HepG2 (cell line): ENCODE measurements around the gene EGR1. TPM values are rescaled to one million over a fixed set of nuclear protein-coding genes. Genes with fewer than 3 reads are reported as not detected.

Source experiments
- ARID2 ChIP-seq: sonication (generic); formaldehyde crosslinking; IDR thresholded peaks from 2 replicates; pipeline ENCODE4 v1.8.1; 2022; ENCODE audit warnings: mild to moderate bottlenecking, missing genetic modification reagents, borderline replicate concordance
- ARID5B ChIP-seq: IDR thresholded peaks from 2 replicates; pipeline ENCODE4 v1.4.0; 2020; ENCODE audit warnings: mild to moderate bottlenecking, missing genetic modification reagents
- ATF1 ChIP-seq: IDR thresholded peaks from 2 replicates; pipeline ENCODE4 v1.6.1; 2016; ENCODE audit warnings: mild to moderate bottlenecking, control low read depth
- ATF5 ChIP-seq: sonication (generic); formaldehyde crosslinking; IDR thresholded peaks from 2 replicates; pipeline ENCODE4 v1.4.0; 2020; ENCODE audit warnings: mild to moderate bottlenecking, low read depth, missing genetic modification reagents
- BORCS8-MEF2B ChIP-seq: sonication (generic); formaldehyde crosslinking; IDR thresholded peaks from 2 replicates; pipeline ENCODE4 v1.8.0; 2022; ENCODE audit warnings: mild to moderate bottlenecking, missing genetic modification reagents
- BRCA1 ChIP-seq: sonication (generic); formaldehyde crosslinking; IDR thresholded peaks from 2 replicates; pipeline ENCODE4 v1.4.0; 2020; ENCODE audit warnings: missing genetic modification reagents
- CENPT ChIP-seq: sonication (generic); formaldehyde crosslinking; IDR thresholded peaks from 2 replicates; pipeline ENCODE4 v1.8.0; 2022; ENCODE audit warnings: low read depth, mild to moderate bottlenecking, moderate library complexity, missing genetic modification reagents
- ETV6 ChIP-seq: sonication (generic); formaldehyde crosslinking; conservative IDR thresholded peaks from 2 replicates; pipeline ENCODE4 v1.4.0; 2020; ENCODE audit warnings: missing genetic modification reagents
- HMGA1 ChIP-seq: sonication (generic); formaldehyde crosslinking; conservative IDR thresholded peaks from 2 replicates; pipeline ENCODE4 v1.4.0; 2020; ENCODE audit warnings: missing genetic modification reagents
- MYNN ChIP-seq: sonication (generic); formaldehyde crosslinking; IDR thresholded peaks from 2 replicates; pipeline ENCODE4 v1.4.0; 2020; ENCODE audit warnings: mild to moderate bottlenecking, low read depth, missing genetic modification reagents
- POGK ChIP-seq: sonication (generic); formaldehyde crosslinking; conservative IDR thresholded peaks from 2 replicates; pipeline ENCODE4 v1.8.0; 2022; ENCODE audit warnings: mild to moderate bottlenecking, moderate library complexity, missing genetic modification reagents
- SATB2 ChIP-seq: sonication (generic); formaldehyde crosslinking; IDR thresholded peaks from 2 replicates; pipeline ENCODE4 v1.5.0; 2020; ENCODE audit warnings: missing genetic modification reagents
- SMAD3 ChIP-seq: sonication (generic); formaldehyde crosslinking; IDR thresholded peaks from 2 replicates; pipeline ENCODE4 v1.4.0; 2020; ENCODE audit warnings: missing genetic modification reagents
- TCF7L2 ChIP-seq: IDR thresholded peaks from 2 replicates; pipeline ENCODE4 v1.6.1; 2011; ENCODE audit warnings: mild to moderate bottlenecking, low read depth, low read length, moderate library complexity
- TFAP4 ChIP-seq: sonication (generic); IDR thresholded peaks from 2 replicates; pipeline ENCODE4 v1.6.1; 2016; ENCODE audit warnings: low read depth, borderline replicate concordance
- ZNF263 ChIP-seq: sonication (generic); formaldehyde crosslinking; IDR thresholded peaks from 2 replicates; pipeline ENCODE4 v1.4.0; 2020; ENCODE audit warnings: missing genetic modification reagents
- ZSCAN31 ChIP-seq: sonication (generic); formaldehyde crosslinking; IDR thresholded peaks from 2 replicates; pipeline ENCODE4 v1.5.0; 2020; ENCODE audit warnings: low read depth, mild to moderate bottlenecking, missing genetic modification reagents
- polyA plus RNA-seq, 8 experiments: library from polyadenylated mRNA; depleted of rRNA in 3 of 8; stranded (reverse) in 7 of 8; unstranded in 1 of 8; fragments of >200 nt; fragmentation: Illumina TruSeq in 4 of 8; extraction: Trizol in 4 of 8; gene quantifications; 2 replicates each; pipeline versions ENCODE4 v1.2.1 to v1.2.3, GENCODE V29; 2011 to 2016; ENCODE audit warnings: low read depth in 4 of 8, missing spikeins in 1 of 8, mixed read lengths in 1 of 8; ENCODE audit not compliant: insufficient read depth in 1 of 8
- total RNA-seq, 5 experiments: library from RNA; depleted of rRNA; stranded (reverse); fragments of >200 nt; fragmentation: Illumina TruSeq; extraction: Trizol; gene quantifications; 2 replicates each; pipeline ENCODE4 v1.2.3, GENCODE V29; 2016; ENCODE audit warnings: low read depth in 1 of 5
- TF ChIP-seq, protein P1 (sequence below): sonication (generic); formaldehyde crosslinking; IDR thresholded peaks from 2 replicates; pipeline ENCODE4 v1.4.0; 2020; ENCODE audit warnings: missing genetic modification reagents
- TF ChIP-seq, protein P2 (sequence below): sonication (generic); formaldehyde crosslinking; IDR thresholded peaks from 2 replicates; pipeline ENCODE4 v1.5.0; 2020; ENCODE audit warnings: missing genetic modification reagents

Gene EGR1
- total and polyA plus RNA-seq, 2 of the 13 experiments (the other 11 are each of a cell fraction or from before 2014, with no cell fraction given), result 4.1 to 4.5 TPM

- TF ChIP-seq POGK (CRISPR knock-in tag), result no peak
- no peak for TF ChIP-seq MYNN
- TF ChIP-seq TFAP4, result no peak
- TF ChIP-seq, protein P1, sequence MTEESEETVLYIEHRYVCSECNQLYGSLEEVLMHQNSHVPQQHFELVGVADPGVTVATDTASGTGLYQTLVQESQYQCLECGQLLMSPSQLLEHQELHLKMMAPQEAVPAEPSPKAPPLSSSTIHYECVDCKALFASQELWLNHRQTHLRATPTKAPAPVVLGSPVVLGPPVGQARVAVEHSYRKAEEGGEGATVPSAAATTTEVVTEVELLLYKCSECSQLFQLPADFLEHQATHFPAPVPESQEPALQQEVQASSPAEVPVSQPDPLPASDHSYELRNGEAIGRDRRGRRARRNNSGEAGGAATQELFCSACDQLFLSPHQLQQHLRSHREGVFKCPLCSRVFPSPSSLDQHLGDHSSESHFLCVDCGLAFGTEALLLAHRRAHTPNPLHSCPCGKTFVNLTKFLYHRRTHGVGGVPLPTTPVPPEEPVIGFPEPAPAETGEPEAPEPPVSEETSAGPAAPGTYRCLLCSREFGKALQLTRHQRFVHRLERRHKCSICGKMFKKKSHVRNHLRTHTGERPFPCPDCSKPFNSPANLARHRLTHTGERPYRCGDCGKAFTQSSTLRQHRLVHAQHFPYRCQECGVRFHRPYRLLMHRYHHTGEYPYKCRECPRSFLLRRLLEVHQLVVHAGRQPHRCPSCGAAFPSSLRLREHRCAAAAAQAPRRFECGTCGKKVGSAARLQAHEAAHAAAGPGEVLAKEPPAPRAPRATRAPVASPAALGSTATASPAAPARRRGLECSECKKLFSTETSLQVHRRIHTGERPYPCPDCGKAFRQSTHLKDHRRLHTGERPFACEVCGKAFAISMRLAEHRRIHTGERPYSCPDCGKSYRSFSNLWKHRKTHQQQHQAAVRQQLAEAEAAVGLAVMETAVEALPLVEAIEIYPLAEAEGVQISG, result no peak
- TF ChIP-seq, protein P2, sequence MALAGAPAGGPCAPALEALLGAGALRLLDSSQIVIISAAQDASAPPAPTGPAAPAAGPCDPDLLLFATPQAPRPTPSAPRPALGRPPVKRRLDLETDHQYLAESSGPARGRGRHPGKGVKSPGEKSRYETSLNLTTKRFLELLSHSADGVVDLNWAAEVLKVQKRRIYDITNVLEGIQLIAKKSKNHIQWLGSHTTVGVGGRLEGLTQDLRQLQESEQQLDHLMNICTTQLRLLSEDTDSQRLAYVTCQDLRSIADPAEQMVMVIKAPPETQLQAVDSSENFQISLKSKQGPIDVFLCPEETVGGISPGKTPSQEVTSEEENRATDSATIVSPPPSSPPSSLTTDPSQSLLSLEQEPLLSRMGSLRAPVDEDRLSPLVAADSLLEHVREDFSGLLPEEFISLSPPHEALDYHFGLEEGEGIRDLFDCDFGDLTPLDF (CRISPR knock-in tag), result no peak
- no peak for TF ChIP-seq ATF5 (CRISPR knock-in tag)
- no peak for TF ChIP-seq HMGA1 (CRISPR knock-in tag)
- TF ChIP-seq ZNF263 (CRISPR knock-in tag), result no peak
- no peak for TF ChIP-seq CENPT (CRISPR knock-in tag)
- no peak for TF ChIP-seq ATF1 (CRISPR knock-in tag)
- TF ChIP-seq ZSCAN31, result no peak
- no peak for TF ChIP-seq SATB2 (CRISPR knock-in tag)
- no peak for TF ChIP-seq TCF7L2
- TF ChIP-seq ETV6 (CRISPR knock-in tag), result no peak
- TF ChIP-seq BRCA1 (CRISPR knock-in tag), result no peak
- TF ChIP-seq ARID2 (CRISPR knock-in tag), result no peak
- no peak for TF ChIP-seq ARID5B
- TF ChIP-seq BORCS8-MEF2B, result 0 out of 2 replicates have a peak, but pooled peaks have one; percentile 22
- TF ChIP-seq SMAD3 (CRISPR knock-in tag), result no peak
These were observed 15.6 kb upstream of the EGR1 start (continued) for GRCh38 chr5:138449501-138450239.
